ENCODE results near the gene TIAM2. TPM values are rescaled to one million over a fixed set of nuclear protein-coding genes. Genes with fewer than 3 reads are reported as not detected.

The TIAM2 gene
- total RNA-seq, 1 donor from 2014 or later: 5.9 TPM

GRCh38 chr6:155261111-155261900 is 266.2 kb downstream of the TIAM2 start:
- intact Hi-C loops (cut with DNase I): no loop called here
- no peak for TF ChIP-seq CTCF (IDR thresholded peaks at IDR 0.05)
- Histone ChIP-seq H3K27ac (no peak overlapping the region), H3K4me1 (no peaks in the 10 kb centered on the region), H3K4me3 (no peak overlapping the region), H3K9me3 (no peaks in the 10 kb centered on the region), H3K27me3 (ENCODE audit: low read depth) (no peaks in the 10 kb centered on the region), H3K36me3 (peaks cover 44% of the 10 kb centered on the region)
- ATAC-seq (no peak), DNase-seq (no peak)

GRCh38 chr6:155262655-155263054 is 267.5 kb downstream of the TIAM2 start:
- ATAC-seq: no peak

GRCh38 chr6:155263373-155264063 is 268.4 kb downstream of the TIAM2 start, which contains the start of gene CLDN20:
TSS of gene CLDN20 (plus strand) at chr6:155264013. CDS start at chr6:155275720, 11,707 bp downstream.
- Histone ChIP-seq H3K27ac (no peak within 1 kb of the TSS), H3K27me3 (ENCODE audit: low read depth) (no peaks in the 10 kb centered on the region), H3K9me3 (no peaks in the 10 kb centered on the region), H3K4me3 (no peak within 1 kb of the TSS), H3K4me1 (no peaks in the 10 kb centered on the region), H3K36me3 (peaks cover 22% of the 10 kb centered on the region)
- TF ChIP-seq CTCF (IDR thresholded peaks at IDR 0.05): no peak
- ATAC-seq: no peak
- no peak for DNase-seq
- intact Hi-C loops (cut with DNase I): no loop called here

More at GRCh38 chr6:155262655-155263054, 267.5 kb downstream of the TIAM2 start:
- Histone ChIP-seq H3K27ac (no peak overlapping the region), H3K9me3 (no peaks in the 10 kb centered on the region), H3K4me1 (no peaks in the 10 kb centered on the region), H3K27me3 (ENCODE audit: low read depth) (no peaks in the 10 kb centered on the region), H3K36me3 (peaks cover 30% of the 10 kb centered on the region), H3K4me3 (no peak overlapping the region)
- DNase-seq: no peak
- intact Hi-C loops (cut with DNase I): no loop called here
- no peak for TF ChIP-seq CTCF (IDR thresholded peaks at IDR 0.05)

- no peak for ATAC-seq
- no peak overlapping the region for H3K27ac ChIP-seq
- intact Hi-C loops (cut with DNase I): no loop called here
These were observed 269.7 kb downstream of the TIAM2 start for GRCh38 chr6:155264693-155265320.

More at GRCh38 chr6:155264693-155265320, 269.7 kb downstream of the TIAM2 start:
- no peak overlapping the region for H3K4me3 ChIP-seq
- no peak for DNase-seq
- H3K36me3 ChIP-seq: peaks cover 9% of the 10 kb centered on the region
- no peaks in the 10 kb centered on the region for H3K27me3 ChIP-seq (ENCODE audit: low read depth)
- no peak for TF ChIP-seq CTCF (IDR thresholded peaks at IDR 0.05)
- H3K9me3 ChIP-seq: no peaks in the 10 kb centered on the region
- H3K4me1 ChIP-seq: no peaks in the 10 kb centered on the region

All from lower lobe of right lung (tissue), 2 donors.